Measurements from ENCODE around the gene ASTN2. TPM values are rescaled to one million over a fixed set of nuclear protein-coding genes. Genes with fewer than 3 reads are reported as not detected.

The ASTN2 gene
- total RNA-seq, 1 donor from 2014 or later: 12.2 TPM

- no peaks in the 10 kb centered on the region for H3K27me3 ChIP-seq (ENCODE audit: control insufficient read depth, insufficient read depth, low read length)
- no peaks in the 10 kb centered on the region for H3K36me3 ChIP-seq (ENCODE audit: control insufficient read depth, insufficient read depth, low read length)
- DNase-seq (ENCODE audit: low read depth): no peak
- no peak for TF ChIP-seq CTCF (IDR thresholded peaks at IDR 0.05; ENCODE audit: insufficient read depth, low read length, poor library complexity, severe bottlenecking)
- no peak overlapping the region for H3K4me3 ChIP-seq (ENCODE audit: low read depth, low read length)
Observed at GRCh38 chr9:116465576-116466270, 949.1 kb downstream of the ASTN2 start.

GRCh38 chr9:116464987-116465571, 949.8 kb downstream of the ASTN2 start:
- Histone ChIP-seq H3K36me3 (ENCODE audit: control insufficient read depth, insufficient read depth, low read length) (no peaks in the 10 kb centered on the region), H3K4me3 (ENCODE audit: low read depth, low read length) (no peak overlapping the region), H3K27me3 (ENCODE audit: control insufficient read depth, insufficient read depth, low read length) (no peaks in the 10 kb centered on the region)
- no peak for TF ChIP-seq CTCF (IDR thresholded peaks at IDR 0.05; ENCODE audit: insufficient read depth, low read length, poor library complexity, severe bottlenecking)
- DNase-seq (ENCODE audit: low read depth): no peak

GRCh38 chr9:116464423-116464822, 950.4 kb downstream of the ASTN2 start:
- no peaks in the 10 kb centered on the region for H3K36me3 ChIP-seq (ENCODE audit: control insufficient read depth, insufficient read depth, low read length)
- TF ChIP-seq CTCF (IDR thresholded peaks at IDR 0.05; ENCODE audit: insufficient read depth, low read length, poor library complexity, severe bottlenecking): no peak
- no peaks in the 10 kb centered on the region for H3K27me3 ChIP-seq (ENCODE audit: control insufficient read depth, insufficient read depth, low read length)
- no peak for DNase-seq (ENCODE audit: low read depth)
- no peak overlapping the region for H3K4me3 ChIP-seq (ENCODE audit: low read depth, low read length)

DNA sequence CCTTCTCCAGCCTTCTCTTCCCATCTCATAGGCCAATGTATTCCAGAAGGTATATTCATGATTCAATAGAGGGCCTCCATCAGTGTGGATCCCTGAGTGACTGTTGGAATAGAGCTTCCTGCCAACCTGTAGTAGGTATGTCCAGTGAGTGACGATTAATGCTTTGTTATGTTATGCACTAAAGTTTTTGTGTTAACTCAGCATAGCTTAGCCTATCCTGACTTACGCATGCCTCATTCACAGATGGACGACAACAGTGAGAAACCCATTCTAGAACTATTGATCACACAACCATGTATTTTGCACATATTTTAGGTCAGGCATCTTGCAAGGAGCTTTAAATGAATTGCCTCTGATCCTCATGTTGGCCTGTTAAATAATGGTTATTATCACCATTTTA, 953.2 kb downstream of the ASTN2 start:
- no peak for DNase-seq (ENCODE audit: low read depth)
- TF ChIP-seq CTCF (IDR thresholded peaks at IDR 0.05; ENCODE audit: insufficient read depth, low read length, poor library complexity, severe bottlenecking): no peak

DNA sequence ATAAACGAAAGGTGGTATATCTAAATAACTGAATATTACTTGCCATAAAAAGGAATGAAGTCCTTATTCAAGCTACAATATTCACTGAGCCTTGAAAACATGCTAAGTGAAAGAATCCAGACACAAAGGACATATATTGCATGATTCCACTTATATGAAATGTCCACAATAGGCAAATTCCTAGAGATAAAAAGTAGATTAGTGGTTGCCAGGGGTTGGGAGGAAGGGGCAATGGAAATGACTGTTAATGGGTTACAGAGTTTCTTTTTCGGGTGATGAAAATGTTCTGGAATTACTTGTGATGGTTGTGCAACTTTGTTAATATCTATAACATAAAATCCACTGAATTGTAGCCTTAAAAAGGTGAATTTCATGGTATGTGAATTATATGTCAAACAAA, 954.8 kb downstream of the ASTN2 start:
- no peak for DNase-seq (ENCODE audit: low read depth)
- TF ChIP-seq CTCF (IDR thresholded peaks at IDR 0.05; ENCODE audit: insufficient read depth, low read length, poor library complexity, severe bottlenecking): no peak
- H3K4me3 ChIP-seq (ENCODE audit: low read depth, low read length): no peak overlapping the region
- no peaks in the 10 kb centered on the region for H3K36me3 ChIP-seq (ENCODE audit: control insufficient read depth, insufficient read depth, low read length)
- no peaks in the 10 kb centered on the region for H3K27me3 ChIP-seq (ENCODE audit: control insufficient read depth, insufficient read depth, low read length)

More for the DNA sequence above, 953.2 kb downstream of the ASTN2 start:
- H3K36me3 ChIP-seq (ENCODE audit: control insufficient read depth, insufficient read depth, low read length): no peaks in the 10 kb centered on the region
- H3K4me3 ChIP-seq (ENCODE audit: low read depth, low read length): no peak overlapping the region
- no peaks in the 10 kb centered on the region for H3K27me3 ChIP-seq (ENCODE audit: control insufficient read depth, insufficient read depth, low read length)

- no peak overlapping the region for H3K4me3 ChIP-seq (ENCODE audit: low read depth, low read length)
- no peaks in the 10 kb centered on the region for H3K36me3 ChIP-seq (ENCODE audit: control insufficient read depth, insufficient read depth, low read length)
- H3K27me3 ChIP-seq (ENCODE audit: control insufficient read depth, insufficient read depth, low read length): no peaks in the 10 kb centered on the region
- TF ChIP-seq CTCF (IDR thresholded peaks at IDR 0.05; ENCODE audit: insufficient read depth, low read length, poor library complexity, severe bottlenecking): no peak
- no peak for DNase-seq (ENCODE audit: low read depth)
Observed at GRCh38 chr9:116459576-116459975, 955.3 kb downstream of the ASTN2 start.
